ENCODE measurements around the gene CPLX3.

Gene CPLX3

GRCh38 chr15:74828835-74829234, 2.4 kb downstream of the CPLX3 start:
- DNase-seq (ENCODE audit: low read depth in 2 of 2) = no peak

GRCh38 chr15:74829486-74829885, 3.1 kb downstream of the CPLX3 start:
- DNase-seq (ENCODE audit: low read depth in 2 of 2) = no peak

GRCh38 chr15:74829991-74830390, 3.6 kb downstream of the CPLX3 start:
- DNase-seq (ENCODE audit: low read depth in 2 of 2) = no peak

- DNase-seq (ENCODE audit: low read depth in 2 of 2) = no peak
These were observed 4.4 kb downstream of the CPLX3 start for GRCh38 chr15:74830868-74831267.

DNA sequence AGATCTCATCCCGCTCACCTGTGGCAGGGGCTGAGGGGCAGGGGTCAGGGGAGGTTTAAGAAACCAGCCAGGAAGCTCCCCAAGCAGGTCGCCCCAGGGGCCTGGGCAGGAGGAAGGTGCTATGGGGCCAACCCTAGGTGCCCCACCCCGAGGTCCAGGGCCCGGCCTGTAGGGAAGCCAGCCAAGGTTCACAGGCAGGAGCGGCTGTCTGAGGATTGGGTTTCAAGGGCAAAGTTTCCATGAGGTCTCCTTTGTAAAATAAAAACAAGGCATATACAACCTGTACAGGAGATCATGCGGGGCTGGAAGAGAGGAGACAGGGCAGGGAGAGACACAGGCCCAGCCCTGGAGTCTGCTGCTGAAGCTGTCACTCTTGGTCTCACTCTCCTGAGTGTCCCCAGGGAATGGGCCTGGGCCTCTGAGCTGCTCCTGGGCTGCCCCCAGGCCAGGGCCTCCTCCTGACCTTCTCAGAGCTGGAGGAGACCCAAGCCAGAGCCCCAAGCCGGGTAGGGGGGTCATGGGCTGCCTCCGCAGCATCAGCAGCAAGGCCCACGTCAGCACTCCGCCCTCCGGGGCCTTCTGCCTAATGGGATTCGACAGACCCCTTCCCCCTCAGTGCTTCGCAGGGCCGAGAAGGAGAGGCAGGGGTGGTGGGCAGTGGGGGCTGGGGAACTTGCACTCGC, 5.5 kb downstream of the CPLX3 start:
- DNase-seq (ENCODE audit: low read depth in 2 of 2) = no peak

DNA sequence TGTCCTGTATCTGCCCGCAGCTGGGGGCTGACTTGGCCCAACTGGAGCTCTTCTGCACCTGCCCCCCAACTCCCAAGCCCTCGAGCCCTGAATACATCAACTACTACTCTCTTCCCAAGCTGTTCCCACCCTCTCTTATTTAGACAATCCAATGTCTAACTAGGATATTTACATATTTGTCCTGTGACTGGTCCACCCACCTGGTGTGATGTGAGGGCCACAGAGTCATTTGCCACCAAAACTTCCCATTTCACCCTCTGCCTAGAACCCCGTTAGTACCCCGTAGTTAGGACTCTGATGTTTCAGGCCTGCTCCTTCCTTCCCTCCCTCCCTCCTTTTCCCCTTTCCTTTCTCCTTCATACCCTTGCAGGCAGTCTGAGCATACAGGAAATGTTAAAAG, 6.4 kb downstream of the CPLX3 start:
- DNase-seq (ENCODE audit: low read depth in 2 of 2) = no peak

GRCh38 chr15:74833376-74834107, 7.1 kb downstream of the CPLX3 start:
- no peak for DNase-seq (ENCODE audit: low read depth in 2 of 2)

DNA sequence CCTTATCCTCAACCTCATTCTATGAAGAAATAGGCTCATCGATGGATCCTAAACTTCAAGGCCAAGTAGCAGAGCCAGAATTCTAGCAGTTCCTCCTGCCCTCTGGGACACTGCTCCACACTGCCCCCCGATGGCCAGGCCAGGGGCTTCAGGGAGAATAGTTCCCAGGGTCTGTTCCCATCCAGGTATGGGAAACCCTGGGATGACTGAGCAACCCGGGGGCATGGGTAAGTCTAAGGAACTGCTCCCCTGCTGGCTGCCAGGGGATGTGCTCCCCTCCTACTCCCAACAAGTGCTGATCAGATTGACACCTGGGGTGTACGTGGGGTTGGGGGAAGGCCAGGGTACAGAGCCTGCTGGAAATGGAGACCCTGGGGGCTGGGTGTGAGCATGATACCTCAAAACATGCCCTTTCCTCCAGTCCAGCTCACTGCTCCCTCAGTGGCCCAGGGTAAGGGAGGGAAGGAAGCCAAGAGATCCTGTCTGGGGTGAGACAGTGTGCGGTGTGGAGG, 8.9 kb downstream of the CPLX3 start:
- peak; percentile 26 to 48 for DNase-seq (ENCODE audit: low read depth in 2 of 2)

DNA sequence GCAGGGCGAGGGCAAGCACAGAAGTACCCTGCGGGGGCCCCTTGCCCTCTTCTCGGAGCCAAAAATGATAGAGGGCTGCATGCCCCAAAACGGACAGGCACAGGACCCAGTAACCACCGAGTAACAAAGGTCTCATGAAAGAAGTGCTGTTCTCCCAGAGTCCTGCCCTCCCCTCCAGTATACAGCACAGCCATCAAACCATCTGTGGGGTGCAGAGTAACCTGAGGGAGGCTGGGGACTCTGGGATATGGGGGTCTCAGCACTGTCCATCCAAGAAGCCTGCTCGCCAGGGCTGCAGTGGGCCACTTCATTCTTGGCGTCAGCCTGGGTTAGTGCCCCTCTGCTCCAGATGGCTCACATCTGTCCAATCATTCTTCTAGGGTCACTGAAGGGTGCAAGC, 10.4 kb downstream of the CPLX3 start:
- DNase-seq (ENCODE audit: low read depth in 2 of 2) = no peak

DNA sequence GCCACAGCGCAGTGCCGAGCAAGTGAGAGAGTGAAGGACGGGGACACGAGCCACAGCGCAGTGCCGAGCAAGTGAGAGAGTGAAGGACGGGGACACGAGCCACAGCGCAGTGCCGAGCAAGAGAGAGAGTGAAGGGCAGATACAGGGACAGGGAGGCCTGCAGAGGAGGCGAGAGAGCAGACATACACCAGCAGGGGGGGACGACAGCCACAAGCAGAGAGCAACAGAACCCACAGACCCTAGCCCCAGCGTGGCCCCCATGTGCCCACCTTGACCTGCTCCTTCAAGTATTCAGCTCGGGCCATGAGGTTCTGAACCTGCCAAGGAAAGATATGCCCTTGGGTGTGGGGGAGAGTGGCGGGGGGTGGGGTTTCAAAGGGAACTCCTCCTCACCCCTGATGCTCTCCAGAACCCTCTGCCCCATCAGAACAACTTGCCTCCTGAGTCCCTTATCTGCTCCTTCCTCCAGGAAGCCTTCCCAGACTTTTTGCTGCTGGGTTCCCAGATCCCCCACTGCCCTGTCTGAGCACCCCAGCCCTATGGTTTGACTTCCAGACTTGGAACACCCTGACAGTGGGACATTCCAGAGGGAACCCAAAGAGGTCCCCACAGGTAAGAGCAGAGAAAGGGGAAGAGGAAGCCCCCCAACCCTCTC, 11.2 kb downstream of the CPLX3 start:
- no peak for DNase-seq (ENCODE audit: low read depth in 2 of 2)

GRCh38 chr15:74838137-74838516, 11.7 kb downstream of the CPLX3 start:
- no peak for DNase-seq (ENCODE audit: low read depth in 2 of 2)

GRCh38 chr15:74838746-74839525, 12.5 kb downstream of the CPLX3 start:
- no peak for DNase-seq (ENCODE audit: low read depth in 2 of 2)

GRCh38 chr15:74839526-74840395, 13.3 kb downstream of the CPLX3 start:
- DNase-seq (ENCODE audit: low read depth in 2 of 2) = no peak

DNA sequence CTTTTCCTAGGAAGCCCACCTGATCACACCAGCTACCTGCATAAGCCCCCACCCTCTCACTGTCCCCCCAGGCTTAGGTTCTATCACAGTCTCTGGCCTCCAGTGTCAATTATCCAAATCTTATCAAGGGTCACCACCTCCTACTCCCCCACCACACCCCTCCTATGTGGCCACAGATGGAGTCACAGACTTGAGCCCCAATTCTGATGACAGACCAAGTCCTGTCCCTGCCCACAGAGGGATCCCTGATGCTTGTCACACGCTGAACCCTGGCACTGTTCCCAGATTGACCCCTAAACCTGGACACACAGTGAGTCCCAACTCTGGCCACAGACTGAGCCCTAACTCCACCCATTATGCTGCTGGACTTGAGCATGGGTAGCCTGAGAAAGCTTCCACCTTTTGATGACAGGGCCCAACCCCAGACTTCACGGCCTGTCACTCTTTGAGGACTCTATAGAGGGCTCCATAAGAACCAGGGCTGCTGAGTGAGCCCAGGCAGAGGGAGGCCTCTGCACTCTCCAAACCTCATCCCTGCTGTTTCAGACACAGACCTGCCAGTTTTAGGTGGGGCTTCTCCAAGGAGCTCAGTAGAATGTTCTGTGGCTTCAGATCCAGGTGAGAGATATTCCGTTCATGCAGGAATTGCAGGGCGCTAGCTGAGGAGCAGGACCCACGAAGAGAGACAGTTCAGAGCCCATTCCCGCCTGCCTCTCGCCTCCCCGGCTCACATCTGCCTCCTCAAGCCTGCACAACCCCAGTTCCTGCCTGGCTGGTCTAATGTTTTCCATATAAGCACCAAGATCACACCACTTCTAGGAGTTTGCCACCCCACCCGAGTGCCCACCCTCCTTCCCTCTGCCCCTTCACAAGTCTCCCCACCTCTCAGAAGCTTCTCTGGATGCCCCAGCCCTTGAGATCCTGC, 14.7 kb downstream of the CPLX3 start:
- no peak for DNase-seq (ENCODE audit: low read depth in 2 of 2)

DNA sequence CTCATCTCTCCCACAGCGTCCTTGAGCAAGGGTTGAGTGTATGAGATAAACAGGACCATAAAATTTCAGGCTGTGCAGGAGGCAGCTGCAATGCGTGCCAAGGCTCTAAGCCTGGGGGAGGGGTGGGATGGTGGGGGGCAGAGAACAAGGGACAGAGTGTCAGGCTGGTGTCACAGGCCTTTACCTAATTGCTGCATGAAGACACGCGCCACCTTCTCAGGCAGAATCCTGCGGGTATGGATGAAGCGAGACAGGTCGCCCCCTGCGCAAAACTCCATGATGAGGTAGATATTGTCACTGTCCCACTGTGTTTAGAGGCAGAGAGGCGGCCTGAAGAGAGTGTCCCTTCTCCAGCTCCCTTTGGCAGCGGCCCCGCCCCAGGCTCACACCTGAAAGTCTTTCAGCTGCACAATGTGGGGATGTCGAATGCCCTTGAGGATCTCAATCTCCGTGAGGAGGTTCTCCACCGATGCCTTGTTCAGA, 15.5 kb downstream of the CPLX3 start:
- DNase-seq (ENCODE audit: low read depth in 2 of 2) = no peak

DNA sequence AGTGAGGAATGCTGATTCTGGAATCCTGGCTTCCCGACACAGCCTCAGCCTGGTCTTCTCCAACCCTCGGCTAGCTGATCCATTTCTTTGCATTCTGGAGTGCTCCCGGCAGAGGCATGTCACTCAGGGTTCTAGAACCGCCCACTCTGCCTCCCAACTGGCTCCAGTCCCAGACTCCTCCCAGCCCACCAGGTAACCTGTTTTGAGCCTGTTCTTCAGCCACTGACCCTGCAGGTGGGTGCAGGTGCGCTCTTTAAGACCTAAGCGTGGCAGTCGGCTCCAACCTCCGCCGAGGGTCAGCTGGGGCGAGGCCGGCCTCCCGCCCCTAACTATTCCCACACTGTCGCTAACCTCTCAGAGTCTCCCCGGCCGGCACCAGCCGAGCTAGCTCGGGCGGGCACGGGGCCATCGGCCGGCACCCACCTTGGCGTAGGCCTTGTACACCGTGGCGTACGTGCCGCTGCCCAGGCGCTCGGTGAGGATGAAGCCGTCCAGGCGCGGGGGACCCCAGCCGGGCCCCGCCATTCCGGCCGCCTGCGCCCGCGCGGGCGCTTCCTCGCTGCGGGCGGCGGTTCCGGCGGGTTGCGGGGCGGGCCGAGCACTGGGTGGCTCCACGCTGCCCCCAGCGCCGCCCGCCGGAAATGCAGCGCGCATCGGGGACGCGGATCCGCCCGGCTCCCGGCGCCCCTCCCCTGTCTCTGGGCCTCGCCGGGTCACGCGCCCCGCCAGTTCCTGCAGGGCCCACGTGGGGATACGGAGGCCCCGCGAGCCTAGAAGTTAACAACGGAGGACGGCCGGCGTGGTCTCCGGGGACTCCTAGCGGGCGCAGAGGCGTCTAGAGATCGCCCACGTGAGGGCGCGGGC, 16.4 kb downstream of the CPLX3 start, which contains the start of gene ULK3:
Gene ULK3 (minus strand): TSS at position 576 of the 864 bp plus-strand sequence. CDS start 51 bp downstream, at position 525.
- peak; percentile 85 to 93 for DNase-seq (ENCODE audit: low read depth in 2 of 2)

GRCh38 chr15:74843445-74843828, 17.0 kb downstream of the CPLX3 start:
- no peak for DNase-seq (ENCODE audit: low read depth in 2 of 2)

GRCh38 chr15:74843891-74844299, 17.5 kb downstream of the CPLX3 start:
- no peak for DNase-seq (ENCODE audit: low read depth in 2 of 2)

Data from stimulated activated CD4-positive, alpha-beta T cell treated with anti-CD3 and anti-CD28 coated beads, Interleukin-1b, Interleukin-23, amount 100 ng/mL, for 4 hours (primary cell).